Sigmoid colon (tissue), 4 donors: Measurements from ENCODE around the gene JAZF1.

Experiments used
- EP300 ChIP-seq, 4 donors: sonication (generic); formaldehyde crosslinking; IDR thresholded peaks; one replicate each; pipeline ENCODE4 v1.6.1; 2017; ENCODE audit warnings: antibody characterized with exemption in 4 of 4
- POLR2A ChIP-seq, 2 donors: fragments of 450-650 bp; IDR thresholded peaks; one replicate each; pipeline ENCODE4 v1.6.1; 2016; ENCODE audit warnings: antibody characterized with exemption in 2 of 2, mild to moderate bottlenecking in 2 of 2, moderate library complexity in 2 of 2
- POLR2AphosphoS5 ChIP-seq, 4 donors: sonication (generic); formaldehyde crosslinking; IDR thresholded peaks; one replicate each; pipeline ENCODE4 v1.6.1; 2017; ENCODE audit warnings: antibody characterized with exemption in 4 of 4

DNA sequence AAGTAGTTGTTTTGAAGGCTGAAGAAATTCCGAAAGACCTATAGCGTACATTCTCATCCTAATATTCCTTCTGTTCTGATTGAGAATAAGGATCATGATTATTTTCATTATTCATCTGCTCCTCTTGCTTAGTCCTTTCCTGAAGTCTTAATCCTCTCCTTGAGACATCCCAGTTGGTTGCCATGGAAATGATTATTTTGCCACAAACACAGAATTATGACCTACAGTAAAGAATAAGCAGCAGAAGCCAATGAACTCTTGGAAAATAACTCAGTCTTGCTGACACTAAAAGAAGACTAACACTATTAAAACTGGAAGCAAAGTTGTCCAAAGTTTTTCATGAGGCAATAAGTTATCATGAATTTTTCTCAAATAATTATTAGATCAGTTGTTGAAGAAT is 47.8 kb upstream of the JAZF1 start:
- TF ChIP-seq EP300 (IDR thresholded peaks at IDR 0.05) (no peak), POLR2A (IDR thresholded peaks at IDR 0.05) (no peak), POLR2AphosphoS5 (IDR thresholded peaks at IDR 0.05) (no peak)
